NT2/D1 (cell line): Measurements from ENCODE around the gene ATG2A.

Experiments used
- SUZ12 ChIP-seq: IDR thresholded peaks from 2 replicates; pipeline ENCODE4 v1.6.1; 2011; ENCODE audit not compliant: insufficient read length, insufficient read depth; ENCODE audit errors: extremely low read depth
- YY1 ChIP-seq: IDR thresholded peaks from 2 replicates; pipeline ENCODE4 v1.6.1; 2011; ENCODE audit not compliant: insufficient read length, insufficient read depth
- ZNF274 ChIP-seq: IDR thresholded peaks from 2 replicates; pipeline ENCODE4 v1.6.1; 2011; ENCODE audit warnings: mild to moderate bottlenecking, low read depth, low read length

GRCh38 chr11:64960719-64961118 is 43.7 kb upstream of the ATG2A start:
- TF ChIP-seq ZNF274, result no peak
- TF ChIP-seq SUZ12, result no peak
- no peak for TF ChIP-seq YY1
